ENCODE results near the gene SNX24.

The SNX24 gene

DNA sequence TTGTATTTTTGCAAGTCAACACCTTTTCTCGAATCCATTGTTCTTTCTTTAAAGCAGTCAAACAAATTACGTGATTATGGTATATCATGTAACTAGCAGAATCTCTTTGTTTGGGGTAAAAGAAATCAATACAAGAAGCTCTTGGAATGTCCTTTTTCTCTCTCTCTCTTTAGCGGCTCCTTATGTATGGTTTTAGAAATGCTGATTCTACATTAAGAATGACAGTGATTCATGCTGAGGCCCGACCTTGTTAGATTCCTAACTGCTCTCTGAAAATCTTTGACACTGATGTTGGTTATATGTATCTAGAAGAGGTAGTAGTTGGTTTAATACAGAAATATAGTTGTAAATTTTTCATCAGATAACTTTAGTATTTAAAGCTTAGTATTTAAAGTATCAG lies 76.4 kb downstream of the SNX24 start:
- no peak for DNase-seq (ENCODE audit: low spot score)

DNA sequence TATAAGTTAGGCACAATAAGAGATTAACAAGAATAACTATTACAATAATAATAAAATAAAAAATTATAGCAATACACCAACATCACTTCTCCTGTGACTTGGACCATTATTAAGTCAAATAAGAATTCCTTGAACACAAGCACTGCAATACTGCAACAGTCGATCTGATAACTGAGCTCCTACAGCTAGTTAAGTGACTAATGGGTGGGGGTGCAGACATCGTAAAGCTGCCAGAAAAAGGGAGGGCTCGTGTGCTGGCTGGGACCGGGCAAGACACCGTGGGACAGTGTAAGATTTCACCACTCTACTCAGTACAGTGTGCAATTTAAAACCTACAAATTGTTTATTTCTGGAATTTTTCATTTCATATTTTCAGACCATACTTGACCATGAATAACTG lies 78.8 kb downstream of the SNX24 start:
- DNase-seq (ENCODE audit: low spot score): no peak

DNA sequence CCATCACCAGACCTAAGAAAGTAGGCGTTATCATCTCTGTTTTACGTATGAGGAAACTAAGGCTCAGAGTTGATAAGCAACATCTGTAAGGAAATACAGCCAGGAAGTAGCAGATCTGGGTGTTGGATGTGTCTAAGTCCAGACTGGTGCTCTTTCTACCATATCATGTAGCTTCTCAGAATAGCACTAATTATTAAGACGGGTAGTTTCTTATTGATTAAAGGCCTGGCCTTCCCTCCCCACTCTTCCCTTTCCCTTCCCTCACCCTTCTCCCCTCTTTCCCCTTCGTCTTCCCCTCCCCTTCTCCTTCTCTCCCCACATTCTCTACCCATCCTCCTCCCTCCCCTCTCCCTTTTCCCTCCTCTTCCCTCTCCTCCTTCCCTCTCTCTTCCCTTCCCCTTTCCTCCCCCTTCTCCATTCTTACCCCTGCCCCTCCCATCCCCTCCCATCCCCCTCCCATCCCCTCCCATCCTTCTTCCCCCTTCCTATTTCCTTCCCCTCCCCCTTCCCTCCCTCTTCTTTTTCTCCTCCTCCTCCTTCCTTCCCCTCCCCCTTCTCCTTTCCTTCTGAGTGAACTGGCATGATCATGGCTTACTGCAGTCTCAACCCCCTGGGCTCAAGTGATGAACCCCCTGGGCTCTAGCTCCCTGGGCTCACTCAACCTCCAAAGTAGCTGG lies 79.4 kb downstream of the SNX24 start:
- DNase-seq (ENCODE audit: low spot score): no peak

DNA sequence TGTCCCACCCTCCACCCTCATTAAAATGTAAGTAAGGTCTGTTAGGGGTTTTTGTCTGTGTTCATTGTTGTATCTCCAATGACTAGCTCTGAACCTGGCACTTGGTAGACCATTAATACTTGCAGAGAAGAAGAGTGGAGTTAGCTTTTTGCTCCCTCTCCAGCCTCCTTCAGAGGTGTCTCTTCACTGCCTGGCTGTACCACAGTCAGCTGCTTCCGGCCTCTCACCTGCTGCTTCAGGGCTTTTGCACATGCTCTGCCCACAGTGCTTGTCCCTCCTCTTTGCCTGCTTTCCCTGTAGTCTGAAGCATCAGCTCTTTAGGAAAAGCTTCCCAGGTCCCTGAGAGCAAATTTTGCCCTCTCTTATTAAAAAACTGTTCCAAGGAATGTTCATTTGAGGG lies 83.6 kb downstream of the SNX24 start:
- no peak for DNase-seq (ENCODE audit: low spot score)

DNA sequence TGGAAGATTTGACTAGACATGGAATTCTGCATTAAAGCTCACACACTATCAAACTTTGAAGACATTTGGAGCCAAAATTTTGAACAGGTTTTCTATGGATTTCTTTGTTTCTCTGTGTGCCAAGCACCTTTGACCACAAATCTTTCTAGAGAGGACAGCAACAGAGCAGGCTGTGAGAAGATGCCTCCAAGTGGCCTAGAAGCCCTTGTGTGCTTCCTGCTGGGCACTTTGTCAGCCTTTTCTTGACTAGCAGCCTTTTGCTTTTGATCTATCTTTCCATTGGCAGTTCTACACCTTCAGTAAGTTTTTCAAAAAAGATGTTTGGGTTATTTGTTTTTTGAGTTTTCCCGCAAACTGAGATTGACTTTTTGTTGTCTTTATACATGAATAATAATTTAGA lies 84.6 kb downstream of the SNX24 start:
- DNase-seq (ENCODE audit: low spot score): no peak

DNA sequence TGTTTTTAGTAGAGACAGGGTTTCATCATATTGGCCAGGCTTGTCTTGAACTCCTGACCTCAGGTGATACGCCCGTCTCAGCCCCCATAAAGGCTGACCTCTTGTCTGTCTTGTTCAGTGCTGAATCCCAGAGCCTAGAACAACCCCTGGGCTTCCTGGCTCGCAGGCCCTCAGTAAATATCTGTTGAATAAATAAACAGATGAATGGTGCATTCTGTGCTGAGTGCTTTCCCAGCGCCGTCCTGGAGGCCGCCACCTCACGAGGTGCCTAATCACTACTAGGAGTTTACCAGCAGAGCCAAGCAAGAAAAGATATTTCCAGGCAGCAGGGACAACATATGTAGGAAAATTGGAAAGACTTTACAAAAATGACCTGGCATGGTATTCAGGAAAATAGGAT lies 88.5 kb downstream of the SNX24 start:
- no peak for DNase-seq (ENCODE audit: low spot score)

DNA sequence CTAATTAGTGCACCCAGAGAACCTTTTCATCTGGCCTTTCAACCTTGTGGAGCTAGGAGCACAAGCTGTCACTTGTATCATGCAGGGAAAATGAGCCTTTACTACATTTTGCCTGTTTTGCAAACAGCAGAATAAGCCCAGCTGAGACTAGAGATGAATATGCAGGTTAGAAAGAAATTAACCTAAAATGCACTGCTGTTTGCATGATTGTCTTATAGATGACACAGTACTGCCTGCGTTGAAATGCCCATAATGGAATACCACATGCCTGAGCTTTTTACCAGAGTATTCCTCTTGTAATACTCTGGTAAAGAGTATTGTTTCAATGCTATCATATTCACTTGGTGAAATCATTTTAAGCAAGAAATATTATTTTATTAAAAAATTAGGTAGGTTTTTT lies 90.7 kb downstream of the SNX24 start:
- DNase-seq (ENCODE audit: low spot score): no peak

DNA sequence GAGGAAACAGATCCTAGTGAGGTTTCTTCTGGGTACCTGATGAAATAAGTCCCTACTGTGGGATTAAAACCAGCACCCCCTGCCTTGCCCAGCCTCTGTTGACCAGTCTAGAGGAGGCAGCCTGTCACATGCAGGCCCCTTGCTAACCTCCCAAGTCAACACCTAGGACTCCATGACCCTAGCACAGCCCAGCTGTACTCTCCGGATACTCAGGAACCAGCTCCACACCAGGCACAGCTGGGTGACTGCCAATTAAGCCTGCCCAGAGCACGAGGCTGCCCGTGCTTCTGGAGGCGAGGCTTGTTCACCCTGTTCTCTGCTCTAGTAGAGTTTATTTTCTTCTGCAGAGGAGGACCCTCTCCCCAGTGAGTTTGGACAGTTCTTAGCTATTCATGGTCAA lies 92.5 kb downstream of the SNX24 start:
- no peak for DNase-seq (ENCODE audit: low spot score)

DNA sequence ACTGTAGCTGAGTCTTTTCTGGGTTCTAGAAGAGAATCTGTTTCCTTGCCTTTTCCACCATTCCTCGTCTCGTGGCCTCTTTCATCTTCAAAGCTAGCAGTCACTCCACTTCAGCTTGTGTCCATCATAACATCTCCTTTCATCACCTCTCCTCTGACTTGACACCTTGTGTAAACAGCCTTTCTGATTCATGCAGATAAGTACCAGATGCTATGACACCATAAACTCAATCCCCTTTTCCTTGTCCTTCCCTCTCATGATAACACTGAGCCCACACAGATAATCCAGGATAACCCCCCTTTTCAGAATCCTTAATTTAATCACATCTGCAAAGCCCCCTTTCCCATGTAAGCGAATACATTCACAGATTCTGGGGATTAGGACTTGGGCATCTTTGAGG lies 95.5 kb downstream of the SNX24 start:
- no peak for DNase-seq (ENCODE audit: low spot score)

DNA sequence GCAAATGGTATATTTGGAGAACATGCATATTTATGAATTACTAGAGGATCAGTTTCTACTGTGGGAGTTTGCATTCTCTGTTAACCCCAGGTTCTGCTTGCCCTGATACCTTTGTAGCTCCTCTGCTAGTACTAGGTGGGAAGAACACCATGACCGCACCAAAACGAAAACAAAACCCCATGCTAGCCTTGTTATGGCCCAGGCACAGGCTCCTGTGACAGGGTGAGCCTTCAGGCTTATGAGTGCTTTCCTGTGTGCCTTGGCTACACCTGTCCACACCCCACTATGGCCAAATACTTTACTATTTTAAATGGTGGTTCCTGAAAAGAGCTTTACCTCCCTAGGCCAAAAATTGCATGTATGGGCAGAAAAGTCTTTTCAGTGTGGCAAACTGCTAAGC lies 96.3 kb downstream of the SNX24 start:
- no peak for DNase-seq (ENCODE audit: low spot score)

DNA sequence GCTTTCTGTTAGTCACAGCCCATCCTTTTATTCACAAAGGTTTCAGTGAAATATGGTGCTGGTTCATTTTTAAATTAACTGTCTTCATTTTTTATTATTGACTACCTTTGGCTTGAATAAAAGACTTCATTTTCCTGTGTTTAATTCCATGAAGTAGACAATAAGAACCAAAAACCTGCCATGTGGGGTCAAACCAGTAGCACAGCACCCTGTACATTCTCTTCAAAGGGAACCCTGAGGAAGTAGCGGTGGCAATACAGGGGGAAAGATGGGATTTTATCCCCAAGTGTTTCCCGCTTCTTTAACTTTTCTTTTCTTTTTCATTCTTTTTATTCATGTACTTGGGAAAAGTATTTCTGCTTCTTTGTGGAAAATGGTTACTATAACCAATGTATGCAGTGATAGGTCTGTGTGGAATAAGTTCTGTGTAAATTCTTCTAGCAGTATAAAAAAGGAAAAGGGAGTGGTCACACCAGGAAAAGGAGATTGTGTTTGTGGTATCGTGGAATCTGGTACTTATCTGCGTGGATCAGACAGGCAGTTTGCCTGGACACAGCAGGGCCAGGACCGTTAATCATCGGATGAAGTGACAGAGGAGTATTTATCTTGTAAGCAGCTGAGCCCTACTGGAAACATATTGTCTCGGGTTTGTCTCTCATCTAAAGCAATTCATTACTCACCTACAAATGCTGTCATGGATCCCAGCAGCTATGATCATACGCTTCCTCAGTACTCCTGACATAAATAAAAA lies 96.9 kb downstream of the SNX24 start:
- DNase-seq (ENCODE audit: low spot score): no peak

DNA sequence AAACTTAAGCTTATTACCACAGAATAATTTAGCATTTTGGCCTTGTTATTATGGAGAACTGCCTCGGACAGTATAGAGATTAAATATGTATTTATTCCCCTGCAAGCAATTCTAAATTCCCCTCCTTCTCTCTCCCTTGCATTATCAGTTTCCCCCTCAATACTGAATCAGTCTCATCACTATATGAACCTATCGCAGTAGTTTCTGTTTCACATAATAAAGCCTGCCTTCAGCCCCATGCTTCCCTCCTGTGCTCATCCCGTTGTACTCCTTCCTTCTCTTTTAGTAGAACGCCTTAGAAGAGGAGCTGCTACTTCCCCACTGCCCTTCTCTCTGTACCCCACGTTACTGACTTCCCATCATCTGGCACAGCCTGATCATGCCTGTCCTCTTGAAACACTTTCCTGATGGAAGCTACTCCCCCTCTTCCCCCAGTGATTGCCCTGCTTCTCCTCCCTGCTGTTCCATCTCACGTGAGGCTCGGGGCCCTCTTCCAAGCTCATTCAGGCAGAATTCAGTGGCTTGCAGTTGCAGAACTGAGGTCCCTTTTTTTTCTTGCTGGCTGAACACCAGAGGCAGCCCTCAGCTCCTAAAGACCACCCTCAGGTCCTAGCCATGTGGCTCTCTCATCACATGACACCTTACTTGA lies 97.8 kb downstream of the SNX24 start:
- DNase-seq (ENCODE audit: low spot score): no peak

DNA sequence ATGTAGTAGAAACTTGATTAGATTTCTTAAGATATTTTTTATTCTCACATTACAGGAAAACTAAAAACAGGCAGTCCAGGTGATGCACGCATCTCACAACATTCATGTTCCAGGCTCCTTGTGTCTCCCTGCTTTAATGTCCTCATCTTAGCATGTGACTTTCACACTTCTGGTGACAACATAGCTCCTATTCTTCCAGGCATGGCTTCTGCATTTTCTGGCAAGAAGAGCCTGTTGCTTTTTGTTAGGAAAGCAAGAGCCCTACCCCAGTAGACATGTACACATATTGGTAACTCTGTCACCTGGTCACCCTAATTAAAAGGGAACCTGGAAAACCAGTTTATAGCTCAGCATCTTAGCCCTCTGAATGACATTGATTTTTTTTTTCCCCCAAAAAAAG lies 98.6 kb downstream of the SNX24 start:
- no peak for DNase-seq (ENCODE audit: low spot score)

DNA sequence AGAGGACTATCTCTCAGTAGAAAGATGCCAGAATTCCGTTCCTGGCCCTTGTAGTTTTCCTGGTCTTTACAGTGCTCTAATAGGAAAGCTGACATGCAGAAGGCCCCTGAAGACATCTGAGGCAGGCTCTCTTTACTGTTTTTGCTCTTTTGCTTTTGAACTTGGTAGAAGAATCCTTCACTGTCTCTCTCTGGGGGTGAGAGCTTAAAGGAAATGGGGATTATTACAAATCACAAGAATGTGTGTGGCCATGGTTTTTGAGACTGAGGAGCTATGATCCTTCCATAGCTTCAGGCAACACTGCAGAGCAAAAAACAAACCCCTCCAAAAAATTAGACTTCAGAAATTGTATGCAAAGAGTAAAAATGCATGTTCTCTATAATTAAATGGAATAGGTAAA lies 102.0 kb downstream of the SNX24 start:
- DNase-seq (ENCODE audit: low spot score): no peak

DNA sequence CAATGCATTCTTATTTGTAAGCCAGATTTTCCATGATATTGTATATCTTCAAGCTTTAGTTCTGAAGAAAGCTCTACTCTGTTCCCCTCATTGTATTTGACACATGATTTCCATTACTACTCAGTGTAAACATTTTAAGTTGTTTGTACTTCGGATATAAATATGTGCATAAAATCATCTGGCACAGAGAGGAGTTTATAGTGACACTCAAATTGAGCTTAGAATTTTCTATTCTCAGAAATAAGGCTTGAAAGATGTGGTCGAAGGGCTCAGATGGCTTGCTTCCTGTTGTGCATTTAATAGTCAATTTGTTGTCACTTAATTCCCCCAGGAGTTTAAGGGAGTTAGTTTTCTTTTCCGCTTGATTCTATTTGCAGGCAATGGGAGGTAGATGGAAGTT lies 102.4 kb downstream of the SNX24 start:
- DNase-seq (ENCODE audit: low spot score): no peak

DNA sequence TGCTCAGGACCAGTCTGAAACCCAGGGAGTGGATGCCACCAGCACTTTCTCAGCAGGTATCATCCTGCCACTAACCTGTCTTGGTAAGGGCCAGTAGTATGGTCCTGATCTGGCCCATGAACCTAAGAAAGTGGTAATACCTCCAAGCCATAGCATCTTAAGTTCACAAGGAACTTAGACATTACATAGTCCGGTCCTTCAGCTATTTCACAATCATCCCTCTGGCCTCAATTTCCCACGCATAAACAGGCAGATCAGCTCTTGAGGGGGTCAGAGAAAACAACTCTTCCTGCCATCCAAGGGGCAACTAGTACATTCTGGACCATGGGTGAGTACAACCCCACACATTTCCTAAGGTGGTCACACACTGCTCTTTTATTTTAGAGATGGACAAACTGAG lies 102.9 kb downstream of the SNX24 start:
- no peak for DNase-seq (ENCODE audit: low spot score)

DNA sequence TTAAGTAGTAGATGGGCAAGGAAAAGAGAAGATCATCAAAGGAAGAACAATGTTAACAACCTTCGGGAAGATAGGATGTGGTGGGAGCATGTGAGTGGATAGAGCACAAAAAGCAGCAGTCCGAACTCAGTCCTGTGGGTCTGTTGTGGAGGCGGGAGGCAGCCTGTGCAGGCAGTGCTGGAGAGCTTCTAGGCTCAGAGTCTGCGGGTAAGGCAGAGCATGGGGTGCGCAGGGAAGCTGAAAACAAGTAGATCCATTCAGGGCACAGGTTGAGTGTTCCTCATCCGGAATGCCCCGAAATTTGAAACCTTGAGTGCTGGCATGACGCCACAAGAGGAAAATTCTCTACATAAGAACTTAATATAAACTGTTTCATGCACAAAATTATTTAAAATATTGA lies 106.2 kb downstream of the SNX24 start:
- DNase-seq (ENCODE audit: low spot score): no peak

DNA sequence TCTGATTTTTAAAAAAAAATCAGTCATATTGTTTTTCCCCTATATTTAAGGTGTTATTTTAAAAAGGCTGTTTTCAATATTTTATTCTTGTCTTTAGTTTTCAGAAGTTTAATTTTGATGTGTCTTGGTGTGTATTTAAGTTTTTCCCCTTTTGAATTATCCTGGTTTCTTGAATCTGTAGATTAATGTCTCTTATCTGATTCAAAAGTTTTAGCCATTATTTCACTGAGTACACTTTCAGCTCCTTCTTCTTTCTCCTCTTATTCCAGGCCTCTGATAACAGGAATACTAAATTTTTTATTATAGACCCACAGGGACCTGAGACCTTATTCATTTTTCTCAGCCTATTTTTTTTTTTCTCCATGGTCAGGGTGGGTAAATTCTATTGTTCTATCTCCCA lies 109.3 kb downstream of the SNX24 start:
- no peak for DNase-seq (ENCODE audit: low spot score)

DNA sequence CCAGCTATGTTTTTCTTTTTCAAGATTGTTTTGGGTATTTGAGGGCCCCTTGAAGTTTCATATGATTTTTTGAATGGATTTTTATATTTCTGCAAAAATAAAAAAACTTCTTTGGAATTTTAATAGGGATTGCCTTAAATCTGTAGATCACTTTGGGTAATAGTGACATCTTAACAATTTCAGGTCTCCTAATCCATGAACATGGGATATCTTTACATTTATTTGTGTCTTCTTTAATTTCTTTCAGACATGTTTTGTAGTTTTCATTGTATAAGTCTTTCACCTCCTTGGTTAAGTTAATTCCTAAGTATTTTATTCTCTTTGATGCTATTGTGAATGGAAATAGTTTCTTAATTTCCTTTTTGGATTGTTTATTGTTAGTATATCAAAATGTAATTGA lies 112.0 kb downstream of the SNX24 start:
- no peak for DNase-seq (ENCODE audit: low spot score)

DNA sequence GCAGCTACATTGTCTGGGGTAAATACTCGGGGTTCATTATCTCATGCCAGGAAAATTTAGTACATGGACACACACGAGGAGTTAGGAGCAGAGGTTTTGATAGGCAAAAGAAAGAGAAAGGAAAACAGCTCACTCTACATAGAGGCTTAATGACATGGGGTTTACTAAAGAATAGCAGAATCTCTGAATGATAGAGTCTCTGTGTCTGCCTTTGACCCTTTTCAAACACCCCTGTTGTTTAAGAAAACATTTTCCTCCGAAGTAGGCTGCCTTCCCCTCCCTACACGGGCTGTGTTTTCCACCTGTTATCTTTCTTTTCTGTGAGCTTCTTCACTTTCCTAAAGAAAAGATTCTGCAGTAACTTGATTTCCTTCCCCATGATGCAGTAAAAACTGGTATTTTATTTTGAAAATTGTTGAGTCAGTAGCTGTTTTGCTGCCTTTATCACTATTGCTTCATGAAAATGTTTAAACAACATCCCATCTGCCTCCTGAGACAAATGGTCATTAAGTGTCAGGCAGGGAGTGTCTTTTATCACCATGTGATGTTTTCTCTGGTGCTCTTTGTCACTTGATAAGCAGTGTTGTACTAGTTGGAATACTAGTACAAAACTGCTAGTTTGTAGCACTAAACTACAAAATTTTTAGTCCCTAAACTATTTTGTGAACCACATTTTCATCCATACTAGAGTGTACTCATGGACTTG lies 114.5 kb downstream of the SNX24 start:
- DNase-seq (ENCODE audit: low spot score): no peak

DNA sequence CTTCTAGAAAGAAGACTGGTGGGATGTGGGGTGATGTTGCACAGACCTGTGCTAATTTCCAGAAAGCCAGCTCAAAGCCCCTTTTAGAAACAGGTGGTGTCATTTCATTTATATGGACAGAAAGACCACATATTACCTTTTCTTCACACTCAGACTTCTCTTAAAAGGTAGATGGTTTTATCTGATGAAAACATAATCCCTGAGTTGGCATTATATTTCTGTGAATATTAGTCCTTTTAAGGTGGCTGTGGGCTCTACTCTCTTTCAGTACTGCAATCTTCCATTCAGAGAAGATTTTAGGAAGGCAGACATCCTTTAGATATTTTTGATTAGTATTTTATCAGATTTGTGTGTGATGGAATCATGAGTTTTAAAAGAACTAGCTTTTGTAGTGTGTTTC lies 117.9 kb downstream of the SNX24 start:
- DNase-seq (ENCODE audit: low spot score): no peak

DNA sequence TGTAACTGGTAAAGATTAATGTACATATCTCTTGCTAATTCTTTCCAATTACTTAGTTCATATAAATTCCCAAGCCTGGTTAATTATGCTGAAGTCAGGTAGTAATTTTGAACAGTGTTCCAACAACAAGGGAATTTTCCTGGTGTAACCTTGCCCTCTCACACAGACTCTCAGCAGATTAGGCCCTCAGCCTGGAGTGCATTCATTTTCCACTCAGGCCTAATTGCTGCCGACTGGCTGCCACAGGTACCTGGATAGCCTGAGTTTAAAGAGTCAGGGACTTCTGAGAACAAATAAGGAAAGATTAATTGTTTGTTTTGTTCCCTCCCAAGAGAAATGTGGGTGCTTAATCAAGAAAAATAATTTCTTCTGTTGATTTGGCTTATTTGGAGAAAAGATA lies 119.7 kb downstream of the SNX24 start:
- DNase-seq (ENCODE audit: low spot score): no peak

DNA sequence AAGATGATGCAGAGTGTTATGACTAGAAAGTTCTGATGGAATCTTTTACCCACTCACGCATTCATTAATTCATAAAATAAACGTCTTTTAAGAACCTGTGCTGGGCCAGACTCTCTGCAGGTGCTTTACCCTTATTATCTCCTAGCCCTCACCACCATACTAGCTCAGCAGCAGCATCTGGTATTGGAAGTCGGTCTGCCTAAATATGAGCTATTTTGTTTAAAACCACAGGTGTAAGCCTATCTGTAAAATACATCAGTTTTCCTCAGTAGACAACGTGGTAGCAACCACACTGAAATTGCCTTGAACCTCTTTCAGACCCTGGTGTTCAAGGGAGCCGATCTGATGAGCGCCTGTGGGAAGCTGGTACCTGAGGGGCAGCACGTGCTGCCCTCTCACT lies 121.7 kb downstream of the SNX24 start:
- no peak for DNase-seq (ENCODE audit: low spot score)

Data from left forelimb (tissue), 1 donor.